Astrocyte (in vitro differentiated cells and primary cell): ENCODE results near the gene RUFY3. TPM values are rescaled to one million over a fixed set of nuclear protein-coding genes. Genes with fewer than 3 reads are reported as not detected.

Experiments used
- DNase-seq: peaks from one replicate; pipeline ENCODE4 v3.0.0-alpha.2; 2010; ENCODE audit warnings: low read depth
- FAIRE-seq: peaks from 2 replicates; lab custom pipeline; 2011; peaks lifted over from hg19 to GRCh38; lab: Jason Lieb, UNC
- H2AFZ ChIP-seq: 2 replicates; pipeline ENCODE4 v1.6.0; 2012; ENCODE audit warnings: low read depth, low read length, inconsistent platforms
- H3K27ac ChIP-seq: 2 replicates; pipeline ENCODE4 v1.5.1; 2011; ENCODE audit warnings: low read depth, low read length, inconsistent platforms
- H3K27me3 ChIP-seq: 2 replicates; pipeline ENCODE4 v1.6.0; 2011; ENCODE audit warnings: low read length, inconsistent platforms; ENCODE audit not compliant: insufficient read depth
- H3K36me3 ChIP-seq: 2 replicates; pipeline ENCODE4 v1.5.1; 2011; ENCODE audit warnings: low read length, inconsistent platforms; ENCODE audit not compliant: insufficient read depth
- H3K4me1 ChIP-seq: 2 replicates; pipeline ENCODE4 v1.5.1; 2011; ENCODE audit warnings: low read length, inconsistent platforms; ENCODE audit not compliant: insufficient read depth
- H3K4me2 ChIP-seq: 2 replicates; pipeline ENCODE4 v1.6.0; 2012; ENCODE audit warnings: low read length, inconsistent platforms
- H3K4me3 ChIP-seq: 2 replicates; pipeline ENCODE4 v1.5.1; 2011; ENCODE audit warnings: low read depth, mild to moderate bottlenecking, low read length, inconsistent platforms; ENCODE audit not compliant: insufficient read depth
- H3K79me2 ChIP-seq: 2 replicates; pipeline ENCODE4 v1.6.0; 2012; ENCODE audit warnings: mild to moderate bottlenecking, low read length, inconsistent platforms; ENCODE audit not compliant: insufficient read depth
- H3K9ac ChIP-seq: 2 replicates; pipeline ENCODE4 v1.6.0; 2012; ENCODE audit warnings: mild to moderate bottlenecking, low read length, inconsistent platforms
- H3K9me3 ChIP-seq: 2 replicates; pipeline ENCODE4 v1.5.1; 2012; ENCODE audit warnings: low read depth, mild to moderate bottlenecking, low read length, inconsistent platforms; ENCODE audit not compliant: insufficient read depth
- H4K20me1 ChIP-seq: 2 replicates; pipeline ENCODE4 v1.6.0; 2012; ENCODE audit warnings: low read length, inconsistent platforms; ENCODE audit not compliant: insufficient read depth
- H3K27ac Mint-ChIP-seq: one replicate; pipeline ENCODE4 v1.8.0; 2021; ENCODE audit warnings: mild to moderate bottlenecking, mixed read lengths; ENCODE audit not compliant: unreplicated experiment
- H3K27me3 Mint-ChIP-seq: one replicate; pipeline ENCODE4 v1.8.0; 2021; ENCODE audit warnings: low read depth, mixed read lengths; ENCODE audit not compliant: unreplicated experiment
- H3K36me3 Mint-ChIP-seq: one replicate; pipeline ENCODE4 v1.8.0; 2021; ENCODE audit warnings: low read depth, mixed read lengths; ENCODE audit not compliant: unreplicated experiment
- H3K4me1 Mint-ChIP-seq: one replicate; pipeline ENCODE4 v1.8.0; 2021; ENCODE audit warnings: low read depth, mixed read lengths; ENCODE audit not compliant: unreplicated experiment
- H3K4me3 Mint-ChIP-seq: one replicate; pipeline ENCODE4 v1.8.0; 2021; ENCODE audit warnings: mild to moderate bottlenecking, moderate library complexity, mixed read lengths; ENCODE audit not compliant: unreplicated experiment
- H3K9me3 Mint-ChIP-seq: one replicate; pipeline ENCODE4 v1.8.0; 2021; ENCODE audit warnings: mild to moderate bottlenecking, mixed read lengths; ENCODE audit not compliant: unreplicated experiment
- CTCF ChIP-seq: IDR thresholded peaks from 2 replicates; pipeline ENCODE4 v1.5.1; 2011; ENCODE audit warnings: low read depth, mild to moderate bottlenecking, inconsistent platforms, low read length, moderate library complexity; ENCODE audit not compliant: insufficient read depth
- EZH2 ChIP-seq: IDR thresholded peaks from 2 replicates; pipeline ENCODE4 v1.6.1; 2012; ENCODE audit warnings: mild to moderate bottlenecking, low read length, inconsistent platforms; ENCODE audit not compliant: insufficient read depth
- total RNA-seq: library from RNA; stranded (reverse); gene quantifications from 2 replicates; pipeline ENCODE4 v1.2.1, GENCODE V29; 2021

Gene RUFY3
- total RNA-seq, 1 donor from 2014 or later = 57.5 TPM

- Histone ChIP-seq H3K4me1 (peaks cover 5% of the 10 kb centered on the region), H3K9ac (no peak overlapping the region), H3K36me3 (peaks cover 11% of the 10 kb centered on the region), H3K4me3 (no peak overlapping the region), H4K20me1 (peaks cover 43% of the 10 kb centered on the region), H3K27ac (no peak overlapping the region), H2AFZ (no peak overlapping the region), H3K27me3 (no peaks in the 10 kb centered on the region), H3K4me2 (no peak overlapping the region), H3K79me2 (peaks cover 46% of the 10 kb centered on the region), H3K9me3 (no peaks in the 10 kb centered on the region)
- no peak overlapping the region for H3K27ac Mint-ChIP-seq
- TF ChIP-seq CTCF = no peak
- no peaks in the 10 kb centered on the region for H3K9me3 Mint-ChIP-seq
- H3K27me3 Mint-ChIP-seq = no peaks in the 10 kb centered on the region
- peaks cover 6% of the 10 kb centered on the region for H3K4me1 Mint-ChIP-seq
- no peak overlapping the region for H3K4me3 Mint-ChIP-seq
- DNase-seq (no peak), FAIRE-seq (no peak)
- peaks cover 12% of the 10 kb centered on the region for H3K36me3 Mint-ChIP-seq
These were observed 38.9 kb downstream of the RUFY3 start for GRCh38 chr4:70760662-70761061.

GRCh38 chr4:70761276-70761816 lies 39.6 kb downstream of the RUFY3 start:
- H3K36me3 ChIP-seq = peaks cover 11% of the 10 kb centered on the region
- H3K27me3 Mint-ChIP-seq = no peaks in the 10 kb centered on the region
- peaks cover 43% of the 10 kb centered on the region for H4K20me1 ChIP-seq
- H3K4me1 Mint-ChIP-seq = peaks cover 6% of the 10 kb centered on the region
- H2AFZ ChIP-seq = no peak overlapping the region
- no peaks in the 10 kb centered on the region for H3K9me3 ChIP-seq
- no peak overlapping the region for H3K9ac ChIP-seq
- H3K4me3 Mint-ChIP-seq = no peak overlapping the region
- no peak overlapping the region for H3K4me3 ChIP-seq
- H3K9me3 Mint-ChIP-seq = no peaks in the 10 kb centered on the region
- no peak overlapping the region for H3K27ac ChIP-seq
- peaks cover 11% of the 10 kb centered on the region for H3K36me3 Mint-ChIP-seq
- TF ChIP-seq CTCF (no peak), EZH2 (no peak)
- peaks cover 5% of the 10 kb centered on the region for H3K4me1 ChIP-seq
- peaks cover 40% of the 10 kb centered on the region for H3K79me2 ChIP-seq
- DNase-seq = no peak
- H3K27me3 ChIP-seq = no peaks in the 10 kb centered on the region
- H3K4me2 ChIP-seq = no peak overlapping the region
- FAIRE-seq = no peak
- H3K27ac Mint-ChIP-seq = no peak overlapping the region

- Mint-ChIP-seq H3K9me3 (no peaks in the 10 kb centered on the region), H3K36me3 (peaks cover 14% of the 10 kb centered on the region), H3K4me1 (peaks cover 6% of the 10 kb centered on the region), H3K27me3 (no peaks in the 10 kb centered on the region), H3K4me3 (no peak overlapping the region), H3K27ac (no peak overlapping the region)
- H4K20me1 ChIP-seq = peaks cover 25% of the 10 kb centered on the region
- DNase-seq (no peak), FAIRE-seq (no peak)
- no peaks in the 10 kb centered on the region for H3K9me3 ChIP-seq
- H2AFZ ChIP-seq = no peak overlapping the region
- peaks cover 18% of the 10 kb centered on the region for H3K36me3 ChIP-seq
- no peak overlapping the region for H3K4me3 ChIP-seq
- no peak overlapping the region for H3K27ac ChIP-seq
- H3K9ac ChIP-seq = no peak overlapping the region
- H3K27me3 ChIP-seq = no peaks in the 10 kb centered on the region
- H3K4me2 ChIP-seq = no peak overlapping the region
- H3K4me1 ChIP-seq = peaks cover 13% of the 10 kb centered on the region
- H3K79me2 ChIP-seq = peaks cover 22% of the 10 kb centered on the region
- TF ChIP-seq CTCF = no peak
- TF ChIP-seq EZH2 = no peak
These were observed 43.6 kb downstream of the RUFY3 start for GRCh38 chr4:70765368-70765767.
